ENCODE results near the gene MGME1. TPM values are rescaled to one million over a fixed set of nuclear protein-coding genes. Genes with fewer than 3 reads are reported as not detected.

The MGME1 gene
- total RNA-seq, 1 donor from 2014 or later, result 14.2 TPM

DNA sequence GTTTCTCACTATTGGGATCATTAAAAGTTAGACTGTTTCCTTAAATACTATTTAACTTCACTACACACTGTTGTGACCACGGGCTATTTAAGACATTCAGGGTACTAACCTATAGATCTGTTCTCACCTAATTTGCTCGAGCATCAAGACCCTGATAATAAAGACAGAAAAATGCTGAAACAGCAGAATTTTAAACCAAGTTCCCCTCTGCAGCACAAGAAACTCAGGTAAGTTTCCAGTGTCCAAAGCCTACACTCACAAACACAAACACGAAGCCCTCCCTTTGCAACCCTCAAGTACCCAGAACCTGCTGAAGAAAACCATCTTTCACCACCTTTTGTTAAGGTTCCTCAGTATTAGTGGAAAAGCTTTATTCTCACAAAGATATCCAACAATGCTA, 4.2 kb upstream of the MGME1 start:
- H3K4me3 Mint-ChIP-seq (ENCODE audit: unreplicated experiment), result peak overlapping the region; percentile 85
- H3K9me3 Mint-ChIP-seq (ENCODE audit: unreplicated experiment), result no peaks in the 10 kb centered on the region

GRCh38 chr20:17965042-17965697, 3.6 kb upstream of the MGME1 start:
- FAIRE-seq, result no peak
- TF ChIP-seq EZH2 (IDR thresholded peaks at IDR 0.05; ENCODE audit: insufficient read depth, low read length), result no peak
- TF ChIP-seq, protein P1, sequence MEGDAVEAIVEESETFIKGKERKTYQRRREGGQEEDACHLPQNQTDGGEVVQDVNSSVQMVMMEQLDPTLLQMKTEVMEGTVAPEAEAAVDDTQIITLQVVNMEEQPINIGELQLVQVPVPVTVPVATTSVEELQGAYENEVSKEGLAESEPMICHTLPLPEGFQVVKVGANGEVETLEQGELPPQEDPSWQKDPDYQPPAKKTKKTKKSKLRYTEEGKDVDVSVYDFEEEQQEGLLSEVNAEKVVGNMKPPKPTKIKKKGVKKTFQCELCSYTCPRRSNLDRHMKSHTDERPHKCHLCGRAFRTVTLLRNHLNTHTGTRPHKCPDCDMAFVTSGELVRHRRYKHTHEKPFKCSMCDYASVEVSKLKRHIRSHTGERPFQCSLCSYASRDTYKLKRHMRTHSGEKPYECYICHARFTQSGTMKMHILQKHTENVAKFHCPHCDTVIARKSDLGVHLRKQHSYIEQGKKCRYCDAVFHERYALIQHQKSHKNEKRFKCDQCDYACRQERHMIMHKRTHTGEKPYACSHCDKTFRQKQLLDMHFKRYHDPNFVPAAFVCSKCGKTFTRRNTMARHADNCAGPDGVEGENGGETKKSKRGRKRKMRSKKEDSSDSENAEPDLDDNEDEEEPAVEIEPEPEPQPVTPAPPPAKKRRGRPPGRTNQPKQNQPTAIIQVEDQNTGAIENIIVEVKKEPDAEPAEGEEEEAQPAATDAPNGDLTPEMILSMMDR (IDR thresholded peaks at IDR 0.05; ENCODE audit: insufficient read depth, low read depth, low read length), result no peak
- peaks cover 78% of the 10 kb centered on the region for H4K20me1 ChIP-seq (ENCODE audit: insufficient read depth, low read length)
- H3K36me3 Mint-ChIP-seq (ENCODE audit: low read depth, unreplicated experiment), result peaks cover 12% of the 10 kb centered on the region
- no peaks in the 10 kb centered on the region for H3K27me3 Mint-ChIP-seq (ENCODE audit: low read depth, unreplicated experiment)
- peak overlapping the region; percentile 87 for H3K27ac Mint-ChIP-seq (ENCODE audit: unreplicated experiment)
- H3K9ac ChIP-seq (ENCODE audit: low read length), result peak overlapping the region; percentile 98
- H3K4me3 ChIP-seq (ENCODE audit: insufficient read depth, low read depth, low read length), result peak overlapping the region; percentile 90
- H3K4me1 ChIP-seq (ENCODE audit: insufficient read depth, low read length), result peaks cover 45% of the 10 kb centered on the region
- peaks cover 37% of the 10 kb centered on the region for H3K4me1 Mint-ChIP-seq (ENCODE audit: low read depth, unreplicated experiment)
- peak overlapping the region; percentile 85 for H3K4me3 Mint-ChIP-seq (ENCODE audit: unreplicated experiment)
- no peaks in the 10 kb centered on the region for H3K27me3 ChIP-seq (ENCODE audit: insufficient read depth, low read length)
- no peaks in the 10 kb centered on the region for H3K9me3 Mint-ChIP-seq (ENCODE audit: unreplicated experiment)
- H2AFZ ChIP-seq (ENCODE audit: low read depth, low read length), result no peak overlapping the region
- H3K36me3 ChIP-seq (ENCODE audit: insufficient read depth, low read length), result peaks cover 6% of the 10 kb centered on the region
- peak overlapping the region; percentile 95 for H3K4me2 ChIP-seq (ENCODE audit: low read length)
- no peak for DNase-seq (ENCODE audit: low read depth)
- peaks cover 94% of the 10 kb centered on the region for H3K79me2 ChIP-seq (ENCODE audit: insufficient read depth, low read length)
- no peaks in the 10 kb centered on the region for H3K9me3 ChIP-seq (ENCODE audit: insufficient read depth, low read depth, low read length)
- no peak overlapping the region for H3K27ac ChIP-seq (ENCODE audit: low read depth, low read length)

More for the DNA sequence above, 4.2 kb upstream of the MGME1 start:
- H2AFZ ChIP-seq (ENCODE audit: low read depth, low read length), result no peak overlapping the region
- TF ChIP-seq, protein P1 (IDR thresholded peaks at IDR 0.05; ENCODE audit: insufficient read depth, low read depth, low read length), result no peak
- TF ChIP-seq EZH2 (IDR thresholded peaks at IDR 0.05; ENCODE audit: insufficient read depth, low read length), result no peak
- H3K9ac ChIP-seq (ENCODE audit: low read length), result peak overlapping the region; percentile 98
- H3K79me2 ChIP-seq (ENCODE audit: insufficient read depth, low read length), result peaks cover 96% of the 10 kb centered on the region
- peak overlapping the region; percentile 90 for H3K4me3 ChIP-seq (ENCODE audit: insufficient read depth, low read depth, low read length)
- no peaks in the 10 kb centered on the region for H3K27me3 ChIP-seq (ENCODE audit: insufficient read depth, low read length)
- FAIRE-seq (no peak), DNase-seq (ENCODE audit: low read depth) (no peak)
- H3K27ac Mint-ChIP-seq (ENCODE audit: unreplicated experiment), result peak overlapping the region; percentile 87
- H3K4me1 ChIP-seq (ENCODE audit: insufficient read depth, low read length), result peaks cover 49% of the 10 kb centered on the region
- H3K9me3 ChIP-seq (ENCODE audit: insufficient read depth, low read depth, low read length), result no peaks in the 10 kb centered on the region
- H3K27ac ChIP-seq (ENCODE audit: low read depth, low read length), result no peak overlapping the region
- H3K36me3 ChIP-seq (ENCODE audit: insufficient read depth, low read length), result peaks cover 6% of the 10 kb centered on the region
- peaks cover 84% of the 10 kb centered on the region for H4K20me1 ChIP-seq (ENCODE audit: insufficient read depth, low read length)
- H3K27me3 Mint-ChIP-seq (ENCODE audit: low read depth, unreplicated experiment), result no peaks in the 10 kb centered on the region
- peaks cover 43% of the 10 kb centered on the region for H3K4me1 Mint-ChIP-seq (ENCODE audit: low read depth, unreplicated experiment)
- peaks cover 12% of the 10 kb centered on the region for H3K36me3 Mint-ChIP-seq (ENCODE audit: low read depth, unreplicated experiment)
- peak overlapping the region; percentile 95 for H3K4me2 ChIP-seq (ENCODE audit: low read length)
